Stimulated activated naive CD8-positive, alpha-beta T cell treated with anti-CD3 and anti-CD28 coated beads, Interleukin-15, Interleukin-2, amounts not matched to agents 100 ng/mL and 50 ng/mL, for 24 hours (primary cell): ENCODE results near the gene COL25A1.
A peak's percentile ranks its signal among the peaks of the same experiment; 100 is the strongest.
"Not testable (repeated sequence)": the region's sequence is repeated elsewhere in the genome, so short reads cannot be mapped to it uniquely, and the experiment has no call there.

Experiments
- H3K27ac Mint-ChIP-seq: one replicate; pipeline ENCODE4 v1.8.0; 2021; ENCODE audit warnings: mild to moderate bottlenecking, mixed read lengths
- H3K27me3 Mint-ChIP-seq: one replicate; pipeline ENCODE4 v1.8.0; 2021; ENCODE audit warnings: mixed read lengths
- H3K36me3 Mint-ChIP-seq: one replicate; pipeline ENCODE4 v1.8.0; 2021; ENCODE audit warnings: low read depth, mixed read lengths
- H3K4me1 Mint-ChIP-seq: one replicate; pipeline ENCODE4 v1.8.0; 2021; ENCODE audit warnings: low read depth, mixed read lengths
- H3K4me3 Mint-ChIP-seq: one replicate; pipeline ENCODE4 v1.8.0; 2021; ENCODE audit warnings: mild to moderate bottlenecking, mixed read lengths
- H3K9me3 Mint-ChIP-seq: one replicate; pipeline ENCODE4 v1.8.0; 2021; ENCODE audit warnings: mixed read lengths

The COL25A1 gene

GRCh38 chr4:109009909-109010308 is 292.5 kb downstream of the COL25A1 start:
- Mint-ChIP-seq H3K27ac (no peak overlapping the region), H3K4me3 (no peak overlapping the region), H3K36me3 (no peaks in the 10 kb centered on the region), H3K9me3 (no peaks in the 10 kb centered on the region), H3K27me3 (peaks cover 3% of the 10 kb centered on the region), H3K4me1 (peaks cover 6% of the 10 kb centered on the region)

GRCh38 chr4:109007976-109008375 is 294.5 kb downstream of the COL25A1 start:
- no peak overlapping the region for H3K27ac Mint-ChIP-seq

DNA sequence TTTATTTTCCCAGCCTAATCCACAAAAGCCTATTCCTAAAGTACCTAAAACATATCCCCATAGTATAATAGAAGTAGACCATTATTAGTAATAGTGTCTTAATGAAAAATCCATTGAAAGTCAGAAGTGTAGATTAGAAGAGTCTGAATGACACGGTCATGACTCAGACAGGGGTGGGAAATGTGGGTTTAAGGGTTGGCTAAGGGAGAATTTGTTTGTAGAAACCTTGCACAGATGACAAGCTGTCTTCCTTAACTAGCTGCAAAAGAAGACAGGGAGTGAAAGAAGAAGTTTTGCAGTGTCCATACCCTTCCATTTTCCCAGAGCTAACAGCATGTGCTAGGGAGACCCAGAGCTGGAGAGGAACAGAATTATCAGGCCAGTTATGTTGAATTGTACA is 296.9 kb downstream of the COL25A1 start:
- Mint-ChIP-seq H3K4me3 (no peak overlapping the region), H3K4me1 (peaks cover 6% of the 10 kb centered on the region), H3K27me3 (no peaks in the 10 kb centered on the region), H3K9me3 (no peaks in the 10 kb centered on the region), H3K27ac (no peak overlapping the region), H3K36me3 (no peaks in the 10 kb centered on the region)

More at GRCh38 chr4:109007976-109008375, 294.5 kb downstream of the COL25A1 start:
- H3K4me1 Mint-ChIP-seq, result peaks cover 6% of the 10 kb centered on the region
- no peaks in the 10 kb centered on the region for H3K36me3 Mint-ChIP-seq
- H3K9me3 Mint-ChIP-seq, result no peaks in the 10 kb centered on the region
- no peak overlapping the region for H3K4me3 Mint-ChIP-seq
- no peaks in the 10 kb centered on the region for H3K27me3 Mint-ChIP-seq

DNA sequence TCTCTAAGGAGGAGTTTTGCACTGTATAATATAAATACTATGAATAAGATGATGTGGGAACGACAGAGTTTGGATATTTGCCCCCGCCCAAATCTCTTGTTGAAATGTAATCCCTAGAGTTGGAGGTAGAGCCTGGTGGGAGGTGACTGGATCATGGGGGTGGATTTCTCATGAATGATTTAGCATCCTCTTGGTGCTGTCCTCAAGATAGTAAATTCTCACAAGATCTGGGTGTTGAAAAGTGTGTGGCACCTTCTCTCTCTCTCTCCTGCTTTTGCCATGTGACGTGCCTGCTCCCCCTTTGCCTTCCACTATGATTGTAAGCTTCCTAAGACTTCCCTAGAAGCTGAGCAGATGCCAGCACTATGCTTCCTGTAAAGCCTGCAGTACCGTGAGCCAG is 298.0 kb downstream of the COL25A1 start:
- H3K4me1 Mint-ChIP-seq, result peaks cover 6% of the 10 kb centered on the region
- H3K9me3 Mint-ChIP-seq, result no peaks in the 10 kb centered on the region
- no peak overlapping the region for H3K27ac Mint-ChIP-seq
- no peaks in the 10 kb centered on the region for H3K27me3 Mint-ChIP-seq
- no peak overlapping the region for H3K4me3 Mint-ChIP-seq
- no peaks in the 10 kb centered on the region for H3K36me3 Mint-ChIP-seq

- no peak overlapping the region for H3K27ac Mint-ChIP-seq
- H3K36me3 Mint-ChIP-seq, result no peaks in the 10 kb centered on the region
- H3K4me1 Mint-ChIP-seq, result peaks cover 6% of the 10 kb centered on the region
- H3K27me3 Mint-ChIP-seq, result no peaks in the 10 kb centered on the region
- no peaks in the 10 kb centered on the region for H3K9me3 Mint-ChIP-seq
- H3K4me3 Mint-ChIP-seq, result no peak overlapping the region
These were observed 298.5 kb downstream of the COL25A1 start for GRCh38 chr4:109003964-109004363.

GRCh38 chr4:108991551-108992328 is 310.7 kb downstream of the COL25A1 start:
- Mint-ChIP-seq H3K4me1 (no peaks in the 10 kb centered on the region), H3K4me3 (no peak overlapping the region), H3K27ac (no peak overlapping the region), H3K9me3 (peaks cover 7% of the 10 kb centered on the region), H3K27me3 (no peaks in the 10 kb centered on the region), H3K36me3 (no peaks in the 10 kb centered on the region)

DNA sequence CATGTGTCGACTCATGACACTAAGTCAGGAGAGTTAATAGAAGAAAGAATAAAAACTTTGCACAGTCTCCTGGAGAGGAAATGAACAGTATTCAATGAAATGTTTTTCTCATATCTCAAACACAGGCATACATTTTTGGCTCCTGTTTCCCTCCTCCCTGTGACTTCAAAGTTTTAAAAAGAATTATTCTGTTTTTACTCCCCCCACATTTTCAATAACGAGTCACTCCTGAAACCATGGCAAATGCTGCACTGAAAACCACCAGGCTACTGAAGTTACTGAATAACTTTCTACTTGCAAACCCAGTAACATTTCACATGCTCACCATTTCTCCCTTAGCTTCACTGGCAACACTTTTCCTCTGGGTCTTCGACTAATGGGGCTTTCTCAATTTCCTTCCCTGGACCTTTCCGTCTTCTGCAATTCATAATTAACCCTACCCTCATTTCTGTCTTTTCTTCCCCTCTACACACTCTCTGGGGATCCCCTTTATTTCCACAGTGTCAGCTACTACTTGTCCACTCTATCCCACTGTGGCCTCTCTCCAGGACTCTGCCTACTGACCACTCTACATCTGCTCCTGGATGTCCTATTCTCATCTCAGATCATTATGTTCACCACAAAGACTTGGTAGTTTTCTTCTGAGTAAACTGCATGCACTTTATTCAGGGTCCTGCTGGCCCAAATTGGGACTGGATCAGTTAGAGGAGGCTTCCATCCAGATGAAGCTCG is 313.8 kb downstream of the COL25A1 start:
- Mint-ChIP-seq H3K9me3 (no peaks in the 10 kb centered on the region), H3K36me3 (no peaks in the 10 kb centered on the region), H3K27me3 (no peaks in the 10 kb centered on the region), H3K4me1 (no peaks in the 10 kb centered on the region), H3K4me3 (no peak overlapping the region), H3K27ac (no peak overlapping the region)

- not testable (repeated sequence) for H3K4me3 Mint-ChIP-seq, H3K36me3 Mint-ChIP-seq, H3K4me1 Mint-ChIP-seq, H3K9me3 Mint-ChIP-seq, H3K27me3 Mint-ChIP-seq, H3K27ac Mint-ChIP-seq
These were observed 318.0 kb downstream of the COL25A1 start for GRCh38 chr4:108984495-108984894.

DNA sequence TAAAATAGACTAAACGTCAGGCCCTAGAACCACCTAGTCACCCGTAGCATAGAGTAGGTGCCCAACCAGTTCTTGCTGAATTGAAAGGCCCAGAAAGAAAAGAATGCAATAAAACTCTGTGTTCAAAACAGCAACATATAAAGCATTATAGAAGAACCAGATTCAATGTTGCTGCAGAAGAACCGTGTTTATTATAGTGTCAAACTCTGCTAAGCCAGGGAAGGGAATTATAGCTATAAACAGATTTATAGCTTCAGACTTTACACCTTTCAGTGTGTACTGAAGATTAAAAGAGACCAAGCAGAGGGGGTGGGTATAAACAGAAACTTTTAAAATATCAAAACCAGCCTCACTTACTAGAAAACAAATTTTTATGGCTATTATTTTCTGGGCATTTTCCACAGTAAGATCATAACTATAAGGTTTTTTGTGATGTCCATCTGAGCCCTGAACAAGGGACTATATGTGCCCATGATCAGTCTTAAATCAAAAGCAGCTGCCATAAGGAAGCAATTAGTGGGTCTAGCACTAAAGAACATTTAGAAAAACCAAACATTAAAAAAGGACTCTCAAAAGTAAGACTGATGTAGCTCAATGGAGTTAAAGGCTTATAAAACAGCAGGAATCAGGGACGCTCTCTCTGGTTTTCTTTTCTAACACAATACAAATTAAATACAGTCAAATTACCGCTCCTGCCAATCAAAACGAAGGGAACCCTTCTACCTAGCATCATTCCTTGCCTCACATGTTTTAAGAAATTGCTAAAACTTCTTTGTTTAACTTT is 319.9 kb downstream of the COL25A1 start:
- no peaks in the 10 kb centered on the region for H3K36me3 Mint-ChIP-seq
- H3K27me3 Mint-ChIP-seq, result no peaks in the 10 kb centered on the region
- no peak overlapping the region for H3K4me3 Mint-ChIP-seq
- no peaks in the 10 kb centered on the region for H3K9me3 Mint-ChIP-seq
- H3K27ac Mint-ChIP-seq, result no peak overlapping the region
- peaks cover 3% of the 10 kb centered on the region for H3K4me1 Mint-ChIP-seq

DNA sequence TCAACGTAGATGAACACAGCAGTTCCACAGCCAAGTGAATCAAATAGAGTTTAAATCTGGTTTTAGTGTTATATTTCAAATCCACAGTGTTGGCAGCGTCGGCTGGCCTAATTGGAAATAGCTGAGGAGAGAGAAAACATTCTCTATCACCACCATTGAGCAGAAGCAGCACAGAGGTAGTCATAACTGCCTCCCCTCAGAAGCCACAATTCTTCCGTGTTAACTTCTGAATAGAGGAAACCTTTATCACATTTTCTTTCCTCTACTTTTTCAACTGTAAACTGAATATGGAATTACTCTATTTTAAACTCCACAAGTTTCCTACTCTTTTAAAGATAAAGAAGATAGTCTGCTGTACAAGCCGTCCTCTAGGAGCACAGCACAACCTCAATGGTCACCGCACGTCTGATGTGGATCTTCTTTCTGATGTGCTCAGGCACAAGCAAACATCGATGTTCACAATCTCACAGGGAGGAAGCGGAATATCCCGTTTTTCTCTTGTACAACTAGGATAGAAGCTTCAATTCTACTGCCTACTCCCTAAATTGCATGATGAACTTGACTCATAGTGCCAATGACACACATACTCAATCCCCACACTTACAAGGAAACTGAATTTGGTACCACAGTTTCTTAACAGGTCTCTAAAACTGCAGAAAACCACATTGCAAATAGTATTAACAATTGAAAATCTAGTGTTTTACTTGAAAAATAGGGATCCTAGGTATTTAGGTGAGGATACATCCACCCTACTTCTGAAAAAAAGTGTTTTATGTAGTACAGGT is 321.8 kb downstream of the COL25A1 start:
- no peak overlapping the region for H3K4me3 Mint-ChIP-seq

DNA sequence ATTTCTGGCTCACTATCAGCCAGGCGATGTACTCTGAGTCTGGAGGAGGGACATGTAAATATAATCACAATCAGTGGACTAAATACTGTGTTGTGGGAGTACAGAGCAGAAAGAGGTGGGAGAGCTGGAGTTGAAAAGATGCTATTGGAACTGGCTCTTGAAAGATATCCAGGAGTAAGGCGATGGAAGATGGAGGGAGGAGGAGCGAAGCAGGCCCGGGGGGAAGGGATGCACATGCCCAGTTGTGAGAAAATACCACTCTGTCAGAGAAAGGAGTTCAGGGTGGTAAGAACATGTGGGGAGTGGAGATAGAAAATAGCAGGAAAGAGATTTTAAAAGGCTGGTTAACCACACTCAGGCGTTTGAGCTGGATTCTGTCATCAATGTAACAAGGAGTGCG is 322.7 kb downstream of the COL25A1 start:
- peaks cover 3% of the 10 kb centered on the region for H3K4me1 Mint-ChIP-seq
- no peak overlapping the region for H3K27ac Mint-ChIP-seq
- H3K36me3 Mint-ChIP-seq, result no peaks in the 10 kb centered on the region
- H3K9me3 Mint-ChIP-seq, result no peaks in the 10 kb centered on the region
- no peaks in the 10 kb centered on the region for H3K27me3 Mint-ChIP-seq
- H3K4me3 Mint-ChIP-seq, result no peak overlapping the region

More for the DNA sequence above, 321.8 kb downstream of the COL25A1 start:
- H3K36me3 Mint-ChIP-seq, result no peaks in the 10 kb centered on the region
- no peaks in the 10 kb centered on the region for H3K27me3 Mint-ChIP-seq
- peaks cover 3% of the 10 kb centered on the region for H3K4me1 Mint-ChIP-seq
- H3K27ac Mint-ChIP-seq, result no peak overlapping the region
- H3K9me3 Mint-ChIP-seq, result no peaks in the 10 kb centered on the region

GRCh38 chr4:108978066-108978465 is 324.4 kb downstream of the COL25A1 start:
- H3K9me3 Mint-ChIP-seq, result no peaks in the 10 kb centered on the region
- no peak overlapping the region for H3K4me3 Mint-ChIP-seq
- H3K36me3 Mint-ChIP-seq, result no peaks in the 10 kb centered on the region
- peaks cover 10% of the 10 kb centered on the region for H3K4me1 Mint-ChIP-seq
- H3K27me3 Mint-ChIP-seq, result no peaks in the 10 kb centered on the region
- no peak overlapping the region for H3K27ac Mint-ChIP-seq

DNA sequence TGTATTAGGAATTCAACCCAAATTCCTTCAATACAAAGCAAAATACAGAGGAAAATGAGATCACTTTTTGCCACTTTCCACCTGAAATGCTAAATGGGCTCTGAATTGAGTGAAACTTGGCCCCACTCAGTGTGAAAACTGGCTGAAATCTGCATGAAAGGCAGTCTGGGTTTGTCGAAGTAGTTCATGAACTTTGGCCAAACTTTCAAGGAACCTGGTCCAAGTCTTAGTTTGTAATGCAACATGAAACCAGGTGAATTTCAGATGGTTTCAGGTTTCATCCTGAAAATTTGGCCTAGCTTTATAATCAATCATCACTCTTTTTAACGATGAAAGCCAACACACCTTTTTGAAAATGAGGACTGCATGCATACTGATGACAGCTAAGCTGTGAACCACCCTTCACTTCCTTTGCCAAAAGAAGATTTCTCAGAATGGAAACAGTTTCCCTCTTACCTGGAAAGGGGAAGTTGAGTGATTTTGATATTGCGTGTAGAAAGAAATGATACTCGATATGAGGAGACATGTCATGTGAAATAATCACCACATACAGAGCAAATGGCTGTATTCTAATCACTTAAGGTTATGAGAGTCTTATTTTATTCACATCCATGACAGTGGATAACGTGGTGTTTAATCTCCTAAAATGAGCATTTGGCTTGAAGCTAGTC is 329.7 kb downstream of the COL25A1 start:
- H3K4me1 Mint-ChIP-seq, result peaks cover 25% of the 10 kb centered on the region
- H3K27me3 Mint-ChIP-seq, result no peaks in the 10 kb centered on the region
- H3K9me3 Mint-ChIP-seq, result peaks cover 3% of the 10 kb centered on the region
- H3K36me3 Mint-ChIP-seq, result no peaks in the 10 kb centered on the region
- H3K4me3 Mint-ChIP-seq, result peak overlapping the region; percentile 11
- H3K27ac Mint-ChIP-seq, result peak overlapping the region; percentile 69

DNA sequence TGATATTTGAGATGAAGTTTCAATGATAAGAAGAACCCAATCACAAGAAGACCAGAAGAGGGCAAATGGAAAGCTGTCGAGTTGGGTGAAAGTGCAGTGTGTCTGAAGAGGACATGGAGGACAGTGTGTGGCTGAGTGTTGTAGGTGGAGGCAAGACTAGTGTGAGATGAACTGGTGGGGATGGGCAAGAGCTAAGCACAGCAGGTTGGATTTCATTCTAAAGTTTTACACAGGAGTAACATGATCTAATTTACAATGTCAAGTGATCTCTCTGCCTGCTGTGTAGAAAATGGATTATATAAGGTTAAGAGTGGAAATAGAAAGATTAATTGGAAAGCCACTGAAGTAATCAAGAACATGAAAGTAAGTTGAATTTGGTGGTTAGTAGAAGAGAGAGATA is 331.0 kb downstream of the COL25A1 start:
- Mint-ChIP-seq H3K4me1 (peaks cover 25% of the 10 kb centered on the region), H3K27ac (no peak overlapping the region), H3K27me3 (no peaks in the 10 kb centered on the region), H3K9me3 (peaks cover 3% of the 10 kb centered on the region), H3K36me3 (no peaks in the 10 kb centered on the region), H3K4me3 (no peak overlapping the region)
